ENCODE results near the gene OR52K1.

OR52K1 gene

GRCh38 chr11:4453118-4453517 is 29.3 kb upstream of the OR52K1 start:
- in situ Hi-C loops (cut with MboI; ENCODE audit: low pct_unique_long_range_greater_than_20kb, low sequenced_read_pairs, unreplicated experiment), result no loop called here
- TF ChIP-seq, protein P1, sequence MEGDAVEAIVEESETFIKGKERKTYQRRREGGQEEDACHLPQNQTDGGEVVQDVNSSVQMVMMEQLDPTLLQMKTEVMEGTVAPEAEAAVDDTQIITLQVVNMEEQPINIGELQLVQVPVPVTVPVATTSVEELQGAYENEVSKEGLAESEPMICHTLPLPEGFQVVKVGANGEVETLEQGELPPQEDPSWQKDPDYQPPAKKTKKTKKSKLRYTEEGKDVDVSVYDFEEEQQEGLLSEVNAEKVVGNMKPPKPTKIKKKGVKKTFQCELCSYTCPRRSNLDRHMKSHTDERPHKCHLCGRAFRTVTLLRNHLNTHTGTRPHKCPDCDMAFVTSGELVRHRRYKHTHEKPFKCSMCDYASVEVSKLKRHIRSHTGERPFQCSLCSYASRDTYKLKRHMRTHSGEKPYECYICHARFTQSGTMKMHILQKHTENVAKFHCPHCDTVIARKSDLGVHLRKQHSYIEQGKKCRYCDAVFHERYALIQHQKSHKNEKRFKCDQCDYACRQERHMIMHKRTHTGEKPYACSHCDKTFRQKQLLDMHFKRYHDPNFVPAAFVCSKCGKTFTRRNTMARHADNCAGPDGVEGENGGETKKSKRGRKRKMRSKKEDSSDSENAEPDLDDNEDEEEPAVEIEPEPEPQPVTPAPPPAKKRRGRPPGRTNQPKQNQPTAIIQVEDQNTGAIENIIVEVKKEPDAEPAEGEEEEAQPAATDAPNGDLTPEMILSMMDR (IDR thresholded peaks at IDR 0.05; ENCODE audit: extremely low read depth, insufficient read depth, missing control alignments), result no peak
- no peak for DNase-seq (ENCODE audit: low spot score)

DNA sequence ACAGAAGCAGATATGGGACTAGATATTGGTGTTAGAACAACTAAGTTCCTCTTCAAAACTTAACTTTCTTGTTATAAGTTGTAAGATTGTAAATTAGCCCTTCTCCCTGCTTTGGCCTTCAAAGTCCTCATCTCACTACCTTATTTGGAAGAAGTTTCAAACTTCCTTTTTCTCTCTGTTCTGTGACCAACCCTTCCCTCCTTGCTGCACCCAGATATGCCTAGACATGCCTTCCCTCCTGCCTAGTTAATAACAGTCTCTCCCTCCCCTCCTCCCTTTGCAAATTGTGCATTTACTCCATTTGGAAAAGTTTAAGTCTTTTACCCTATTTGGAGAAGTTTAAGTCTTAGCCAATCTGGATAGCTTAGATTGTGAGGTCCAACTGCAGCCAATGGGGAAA is 28.4 kb upstream of the OR52K1 start:
- DNase-seq (ENCODE audit: low spot score), result no peak

GRCh38 chr11:4455419-4455818 is 27.0 kb upstream of the OR52K1 start:
- TF ChIP-seq, protein P1 (IDR thresholded peaks at IDR 0.05; ENCODE audit: extremely low read depth, insufficient read depth, missing control alignments), result no peak
- in situ Hi-C loops (cut with MboI; ENCODE audit: low pct_unique_long_range_greater_than_20kb, low sequenced_read_pairs, unreplicated experiment), result no loop called here
- no peak for DNase-seq (ENCODE audit: low spot score)

More for the DNA sequence above, 28.4 kb upstream of the OR52K1 start:
- in situ Hi-C loops (cut with MboI; ENCODE audit: low pct_unique_long_range_greater_than_20kb, low sequenced_read_pairs, unreplicated experiment), result no loop called here
- TF ChIP-seq, protein P1 (IDR thresholded peaks at IDR 0.05; ENCODE audit: extremely low read depth, insufficient read depth, missing control alignments), result no peak

GRCh38 chr11:4459500-4459899 is 22.9 kb upstream of the OR52K1 start:
- TF ChIP-seq, protein P1 (IDR thresholded peaks at IDR 0.05; ENCODE audit: extremely low read depth, insufficient read depth, missing control alignments), result no peak
- in situ Hi-C loops (cut with MboI; ENCODE audit: low pct_unique_long_range_greater_than_20kb, low sequenced_read_pairs, unreplicated experiment), result no loop called here
- no peak for DNase-seq (ENCODE audit: low spot score)

- in situ Hi-C loops (cut with MboI; ENCODE audit: low pct_unique_long_range_greater_than_20kb, low sequenced_read_pairs, unreplicated experiment), result no loop called here
Measured at GRCh38 chr11:4460151-4460550, 22.3 kb upstream of the OR52K1 start.

GRCh38 chr11:4464216-4465159 is 18.0 kb upstream of the OR52K1 start:
- in situ Hi-C loops (cut with MboI; ENCODE audit: low pct_unique_long_range_greater_than_20kb, low sequenced_read_pairs, unreplicated experiment), result no loop called here
- TF ChIP-seq, protein P1 (IDR thresholded peaks at IDR 0.05; ENCODE audit: extremely low read depth, insufficient read depth, missing control alignments), result no peak
- no peak for DNase-seq (ENCODE audit: low spot score)

More at GRCh38 chr11:4460151-4460550, 22.3 kb upstream of the OR52K1 start:
- DNase-seq (ENCODE audit: low spot score), result no peak
- TF ChIP-seq, protein P1 (IDR thresholded peaks at IDR 0.05; ENCODE audit: extremely low read depth, insufficient read depth, missing control alignments), result no peak
